ENCODE measurements around the gene COL5A1. TPM values are rescaled to one million over a fixed set of nuclear protein-coding genes. Genes with fewer than 3 reads are reported as not detected.

COL5A1 gene
- total RNA-seq, 4 donors from 2014 or later: 4.9 to 97.4 (median 11.9) TPM

DNA sequence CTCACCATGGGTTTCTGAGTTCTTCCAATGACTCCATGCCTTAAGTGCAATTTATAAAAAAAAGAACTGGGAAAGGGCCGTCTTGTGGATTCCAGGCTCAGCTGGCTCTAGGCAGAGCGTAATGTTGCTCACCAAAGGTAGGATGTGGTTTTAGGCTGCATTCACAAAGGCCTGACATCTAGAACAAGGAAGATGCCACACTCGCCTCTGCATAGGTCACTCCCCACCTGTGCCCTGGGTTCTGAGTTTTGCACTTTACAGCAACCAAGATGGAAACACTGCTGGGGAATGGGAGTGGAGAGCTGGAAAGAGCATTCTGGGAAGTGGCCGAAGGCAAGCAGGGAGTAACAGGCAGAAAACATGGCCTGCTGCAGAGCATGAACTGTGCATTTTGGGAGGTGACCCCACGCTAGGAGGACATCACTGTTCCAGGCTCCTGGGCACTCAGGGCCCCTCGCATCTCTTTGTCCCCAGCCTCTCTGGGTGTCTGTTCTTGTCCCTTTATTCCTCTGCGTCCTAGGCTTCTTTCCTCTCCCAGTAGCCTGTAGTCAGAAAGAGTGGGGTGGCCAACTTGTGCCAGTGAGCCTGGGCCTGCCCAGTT, 251.3 kb downstream of the COL5A1 start:
- Histone ChIP-seq H3K27me3 (no peaks in the 10 kb centered on the region), H3K27ac (no peak overlapping the region), H3K9me3 (no peaks in the 10 kb centered on the region), H3K36me3 (no peaks in the 10 kb centered on the region), H3K4me1 (no peaks in the 10 kb centered on the region), H3K4me3 (no peak overlapping the region)
- DNase-seq: peak in 2 of 3 donors; percentile 4 to 16
- TF ChIP-seq POLR2A (IDR thresholded peaks at IDR 0.05): no peak

Small RNAs within 50 kb of the gene (small RNA-seq; reads per million reads assigned to genes)
- gene AL603650.1: 0 reads per million in 2 donors
- 0 reads per million in 2 donors for gene MIR3689A
- gene MIR3689B: 0 reads per million in 2 donors
- 0 reads per million in 2 donors for gene MIR3689C
- gene MIR3689D1: 0 reads per million in 2 donors
- 0 reads per million in 2 donors for gene MIR3689D2
- gene MIR3689E: 0 reads per million in 2 donors
- gene MIR3689F: 0 reads per million in 2 donors

Other genes starting within 250 kb of the COL5A1 start
- not detected for gene FCN2, start 239.0 kb downstream of the COL5A1 start, total RNA-seq

Measured in Peyer's patch (tissue), 4 donors.